GM12878 (cell line): ENCODE data around the gene XIRP1. TPM values are rescaled to one million over a fixed set of nuclear protein-coding genes. Genes with fewer than 3 reads are reported as not detected.

Experiments
- BACH1 ChIP-seq: fragments of 450-650 bp; IDR thresholded peaks from 2 replicates; pipeline ENCODE4 v1.6.1; 2017; ENCODE audit warnings: mild to moderate bottlenecking, borderline replicate concordance
- BMI1 ChIP-seq: fragments of 450-650 bp; IDR thresholded peaks from 2 replicates; pipeline ENCODE4 v1.6.1; 2016; ENCODE audit warnings: mild to moderate bottlenecking, moderate library complexity, borderline replicate concordance
- BRCA1 ChIP-seq: IDR thresholded peaks from 2 replicates; pipeline ENCODE4 v1.6.1; 2011; ENCODE audit warnings: low read depth, low read length, improper control_type of control experiment
- CHD1 ChIP-seq: IDR thresholded peaks from 2 replicates; pipeline ENCODE4 v1.6.1; 2012; ENCODE audit warnings: low read depth, low read length, improper control_type of control experiment
- CREB1 ChIP-seq: IDR thresholded peaks from 2 replicates; pipeline ENCODE4 v1.6.1; 2012; ENCODE audit warnings: low read depth, mild to moderate bottlenecking, inconsistent platforms
- DPF2 ChIP-seq: fragments of 450-650 bp; IDR thresholded peaks from 2 replicates; pipeline ENCODE4 v1.6.1; 2017; ENCODE audit warnings: mild to moderate bottlenecking
- ESRRA ChIP-seq: IDR thresholded peaks from 2 replicates; pipeline ENCODE4 v1.6.1; 2012; ENCODE audit warnings: mild to moderate bottlenecking, low read length, improper control_type of control experiment
- HCFC1 ChIP-seq: fragments of 150-350 bp; IDR thresholded peaks from 2 replicates; pipeline ENCODE4 v1.6.1; 2014; ENCODE audit warnings: low read length
- HSF1 ChIP-seq: fragments of 150-350 bp; IDR thresholded peaks from 2 replicates; pipeline ENCODE4 v1.6.1; 2014; ENCODE audit warnings: mild to moderate bottlenecking, low read depth, low read length
- IKZF1 ChIP-seq: fragments of 450-650 bp; conservative IDR thresholded peaks from 2 replicates; pipeline ENCODE4 v1.6.1; 2017; ENCODE audit warnings: antibody characterized with exemption, mild to moderate bottlenecking
- IKZF2 ChIP-seq, 2 experiments: fragments of 450-650 bp; IDR thresholded peaks; 2 replicates each; pipeline ENCODE4 v1.6.1; 2017; ENCODE audit warnings: mild to moderate bottlenecking in 2 of 2, moderate library complexity in 2 of 2
- IRF3 ChIP-seq: fragments of 450-650 bp; IDR thresholded peaks from 2 replicates; pipeline ENCODE4 v1.6.1; 2014; ENCODE audit warnings: mild to moderate bottlenecking
- LARP7 ChIP-seq: fragments of 450-650 bp; IDR thresholded peaks from 2 replicates; pipeline ENCODE4 v1.6.1; 2017; ENCODE audit warnings: mild to moderate bottlenecking
- POU2F2 ChIP-seq: IDR thresholded peaks from 3 replicates; pipeline ENCODE4 v1.6.1; 2011; ENCODE audit warnings: low read depth, mild to moderate bottlenecking, low read length, borderline replicate concordance
- RBBP5 ChIP-seq: fragments of 200-600 bp; sonication (generic); conservative IDR thresholded peaks from 2 replicates; pipeline ENCODE4 v1.6.1; 2016
- RFX5 ChIP-seq: IDR thresholded peaks from 2 replicates; pipeline ENCODE4 v1.6.1; 2011; ENCODE audit warnings: low read depth, low read length, improper control_type of control experiment
- SIN3A ChIP-seq: IDR thresholded peaks from 2 replicates; pipeline ENCODE4 v1.6.1; 2012; ENCODE audit warnings: low read depth, low read length, improper control_type of control experiment
- SMARCA5 ChIP-seq: fragments of 450-650 bp; IDR thresholded peaks from 2 replicates; pipeline ENCODE4 v1.6.1; 2017; ENCODE audit warnings: mild to moderate bottlenecking
- SPI1 ChIP-seq: IDR thresholded peaks from 2 replicates; pipeline ENCODE4 v1.6.1; 2011; ENCODE audit warnings: low read depth, mild to moderate bottlenecking, low read length, moderate library complexity, borderline replicate concordance; ENCODE audit not compliant: insufficient read depth
- SREBF2 ChIP-seq: IDR thresholded peaks from 2 replicates; pipeline ENCODE4 v1.6.1; 2012; ENCODE audit warnings: mild to moderate bottlenecking, low read length
- STAT3 ChIP-seq: IDR thresholded peaks from 2 replicates; pipeline ENCODE4 v1.6.1; 2011; ENCODE audit warnings: low read depth, low read length, improper control_type of control experiment
- SUZ12 ChIP-seq: fragments of 200-600 bp; sonication (generic); IDR thresholded peaks from one replicate; pipeline ENCODE4 v1.6.1; 2018; ENCODE audit warnings: antibody characterized with exemption, mild to moderate bottlenecking; ENCODE audit not compliant: unreplicated experiment
- ZNF622 ChIP-seq: fragments of 450-650 bp; IDR thresholded peaks from 2 replicates; pipeline ENCODE4 v1.6.1; 2017; ENCODE audit warnings: mild to moderate bottlenecking, inconsistent platforms
- ZSCAN29 ChIP-seq: fragments of 450-650 bp; IDR thresholded peaks from 2 replicates; pipeline ENCODE4 v1.6.1; 2017; ENCODE audit warnings: mild to moderate bottlenecking, moderate library complexity
- polyA plus RNA-seq, 11 experiments: library from polyadenylated mRNA; depleted of rRNA in 4 of 11; unstranded in 6 of 11; stranded (reverse) in 5 of 11; fragments of >200 nt; fragmentation: Nextera tagmentation in 4 of 11; fragmentation: Illumina TruSeq in 1 of 11; extraction: Ambion mirVana in 4 of 11; extraction: Trizol in 1 of 11; gene quantifications; 1 replicate in 1 of 11; 2 replicates in 10 of 11; pipeline versions ENCODE4 v1.2.1 to v1.2.3, GENCODE V29; 2011 to 2016; ENCODE audit warnings: inconsistent platforms in 2 of 11, missing spikeins in 2 of 11, low read depth in 1 of 11
- total RNA-seq, 4 experiments: library from RNA; depleted of rRNA in 3 of 4; stranded (reverse); fragments of >200 nt in 3 of 4; fragmentation: Illumina TruSeq in 1 of 4; extraction: Trizol in 1 of 4; gene quantifications; 2 replicates each; pipeline versions ENCODE4 v1.2.1 to v1.2.3, GENCODE V29; 2013 to 2021
- TF ChIP-seq, protein P1 (sequence below): fragments of 150-350 bp; IDR thresholded peaks from 2 replicates; pipeline ENCODE4 v1.6.1; 2016; ENCODE audit warnings: low read depth, low read length

XIRP1 gene
- total and polyA plus RNA-seq, 10 of the 15 experiments (the other 5 are each of a cell fraction or from before 2014, with no cell fraction given), result 0.03 to 0.38 (median 0.08) TPM; not detected in 1

- TF ChIP-seq ZSCAN29, result no peak
- TF ChIP-seq LARP7, result no peak
- no peak for TF ChIP-seq SIN3A
- TF ChIP-seq SPI1, result peak; percentile 99
- TF ChIP-seq DPF2, result peak; percentile 93
- TF ChIP-seq CREB1, result 0 out of 2 replicates have a peak, but pooled peaks have one; percentile 53
- peak; percentile 98 to 99 for TF ChIP-seq IKZF2 (IDR thresholded peaks at IDR 0.05)
- TF ChIP-seq HCFC1, result no peak
- no peak for TF ChIP-seq SMARCA5
- peak; percentile 97 for TF ChIP-seq IKZF1
- no peak for TF ChIP-seq BRCA1
- TF ChIP-seq SUZ12, result no peak
- TF ChIP-seq POU2F2, result peak; percentile 82
- TF ChIP-seq, protein P1, sequence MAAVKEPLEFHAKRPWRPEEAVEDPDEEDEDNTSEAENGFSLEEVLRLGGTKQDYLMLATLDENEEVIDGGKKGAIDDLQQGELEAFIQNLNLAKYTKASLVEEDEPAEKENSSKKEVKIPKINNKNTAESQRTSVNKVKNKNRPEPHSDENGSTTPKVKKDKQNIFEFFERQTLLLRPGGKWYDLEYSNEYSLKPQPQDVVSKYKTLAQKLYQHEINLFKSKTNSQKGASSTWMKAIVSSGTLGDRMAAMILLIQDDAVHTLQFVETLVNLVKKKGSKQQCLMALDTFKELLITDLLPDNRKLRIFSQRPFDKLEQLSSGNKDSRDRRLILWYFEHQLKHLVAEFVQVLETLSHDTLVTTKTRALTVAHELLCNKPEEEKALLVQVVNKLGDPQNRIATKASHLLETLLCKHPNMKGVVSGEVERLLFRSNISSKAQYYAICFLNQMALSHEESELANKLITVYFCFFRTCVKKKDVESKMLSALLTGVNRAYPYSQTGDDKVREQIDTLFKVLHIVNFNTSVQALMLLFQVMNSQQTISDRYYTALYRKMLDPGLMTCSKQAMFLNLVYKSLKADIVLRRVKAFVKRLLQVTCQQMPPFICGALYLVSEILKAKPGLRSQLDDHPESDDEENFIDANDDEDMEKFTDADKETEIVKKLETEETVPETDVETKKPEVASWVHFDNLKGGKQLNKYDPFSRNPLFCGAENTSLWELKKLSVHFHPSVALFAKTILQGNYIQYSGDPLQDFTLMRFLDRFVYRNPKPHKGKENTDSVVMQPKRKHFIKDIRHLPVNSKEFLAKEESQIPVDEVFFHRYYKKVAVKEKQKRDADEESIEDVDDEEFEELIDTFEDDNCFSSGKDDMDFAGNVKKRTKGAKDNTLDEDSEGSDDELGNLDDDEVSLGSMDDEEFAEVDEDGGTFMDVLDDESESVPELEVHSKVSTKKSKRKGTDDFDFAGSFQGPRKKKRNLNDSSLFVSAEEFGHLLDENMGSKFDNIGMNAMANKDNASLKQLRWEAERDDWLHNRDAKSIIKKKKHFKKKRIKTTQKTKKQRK, result no peak
- no peak for TF ChIP-seq CHD1
- TF ChIP-seq BACH1, result peak; percentile 50; the same call in 1 of the 2 replicates
- TF ChIP-seq RBBP5, result no peak
- TF ChIP-seq ESRRA, result no peak
- no peak for TF ChIP-seq IRF3
- peak; percentile 62; the same call in 1 of the 2 replicates for TF ChIP-seq BMI1
- no peak for TF ChIP-seq RFX5
- TF ChIP-seq ZNF622, result no peak
- TF ChIP-seq STAT3, result no peak
- TF ChIP-seq HSF1, result no peak
- no peak for TF ChIP-seq SREBF2
Observed at GRCh38 chr3:39216176-39216790, 23.9 kb upstream of the XIRP1 start (continued).
